CD4-positive, alpha-beta T cell treated with Interleukin-17A for 1 hour (primary cell): Measurements from ENCODE around the gene RPUSD3.
"Not testable (repeated sequence)": the region's sequence is repeated elsewhere in the genome, so short reads cannot be mapped to it uniquely, and the experiment has no call there.

Experiments used
- DNase-seq: peaks from one replicate; pipeline ENCODE4 v3.0.0-alpha.2; 2020

Gene RPUSD3

DNA sequence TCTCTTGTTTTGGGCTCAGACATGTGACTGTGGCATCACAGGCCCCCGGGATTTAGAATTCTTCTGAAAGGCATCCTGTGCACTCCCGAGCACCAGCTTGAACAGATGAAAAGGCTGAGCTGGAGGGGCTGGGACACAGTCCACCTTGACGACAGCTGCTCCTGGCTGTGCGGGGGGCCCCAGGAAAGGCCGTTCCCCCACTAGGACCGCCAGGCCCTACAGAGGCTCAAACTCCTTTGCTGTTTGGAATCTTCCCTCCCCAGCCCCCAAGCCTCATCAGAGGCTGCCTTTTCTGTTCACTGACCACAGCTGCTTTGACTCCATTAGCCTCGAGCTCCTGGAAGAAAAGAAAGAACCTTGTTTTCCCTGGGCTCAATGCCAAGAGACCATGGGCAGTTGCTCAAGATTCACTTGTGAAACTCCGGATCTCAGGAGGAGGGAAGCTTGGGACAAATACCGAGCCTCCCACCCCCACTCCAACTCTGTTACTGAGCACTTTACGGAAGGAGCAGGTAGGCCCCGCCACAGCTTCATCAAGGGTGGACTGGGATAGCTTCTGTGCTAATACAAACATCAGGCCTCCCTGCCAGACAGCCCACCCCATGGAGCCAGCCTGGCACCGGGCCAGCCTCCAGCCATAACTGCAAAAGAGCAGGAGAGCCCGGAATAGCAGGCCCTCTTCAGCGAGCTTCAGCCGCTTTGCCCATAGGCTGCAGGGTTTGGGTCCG lies 20.6 kb upstream of the RPUSD3 start:
- DNase-seq: no peak

DNA sequence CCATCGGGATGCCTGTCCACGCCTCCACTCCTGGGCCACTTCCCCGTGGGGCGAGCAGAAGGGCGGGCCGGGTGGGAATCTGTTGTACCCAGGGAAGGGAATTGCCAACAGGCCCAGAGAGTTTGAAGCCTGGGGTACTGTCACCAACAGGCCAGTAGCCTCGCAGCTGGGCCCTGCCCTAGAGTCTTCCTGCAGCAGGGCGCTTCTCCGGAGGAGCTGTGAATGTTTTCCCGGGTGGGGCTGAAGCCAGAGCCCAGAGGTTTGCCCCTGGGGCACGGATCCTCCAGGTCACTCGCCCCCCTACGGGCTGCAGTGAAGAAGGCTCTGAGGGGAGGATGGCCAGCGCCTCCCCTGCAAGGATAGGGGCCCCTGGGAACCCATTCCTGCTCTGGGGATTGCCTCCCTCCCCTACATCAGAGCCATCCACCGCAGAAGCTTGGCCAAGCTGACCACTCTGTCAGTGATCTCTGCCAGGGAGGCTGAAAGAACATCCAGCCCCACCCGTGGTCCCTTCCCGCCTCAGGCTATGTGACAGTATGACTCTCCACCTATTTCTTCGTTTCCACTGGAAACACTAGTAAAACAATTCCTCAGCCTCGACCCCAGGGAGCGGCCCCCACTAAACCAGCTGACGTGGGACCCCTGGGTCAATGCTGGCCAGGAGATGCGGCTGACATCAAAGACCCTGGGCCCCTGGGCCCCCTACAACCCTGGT lies 19.4 kb upstream of the RPUSD3 start:
- no peak for DNase-seq

DNA sequence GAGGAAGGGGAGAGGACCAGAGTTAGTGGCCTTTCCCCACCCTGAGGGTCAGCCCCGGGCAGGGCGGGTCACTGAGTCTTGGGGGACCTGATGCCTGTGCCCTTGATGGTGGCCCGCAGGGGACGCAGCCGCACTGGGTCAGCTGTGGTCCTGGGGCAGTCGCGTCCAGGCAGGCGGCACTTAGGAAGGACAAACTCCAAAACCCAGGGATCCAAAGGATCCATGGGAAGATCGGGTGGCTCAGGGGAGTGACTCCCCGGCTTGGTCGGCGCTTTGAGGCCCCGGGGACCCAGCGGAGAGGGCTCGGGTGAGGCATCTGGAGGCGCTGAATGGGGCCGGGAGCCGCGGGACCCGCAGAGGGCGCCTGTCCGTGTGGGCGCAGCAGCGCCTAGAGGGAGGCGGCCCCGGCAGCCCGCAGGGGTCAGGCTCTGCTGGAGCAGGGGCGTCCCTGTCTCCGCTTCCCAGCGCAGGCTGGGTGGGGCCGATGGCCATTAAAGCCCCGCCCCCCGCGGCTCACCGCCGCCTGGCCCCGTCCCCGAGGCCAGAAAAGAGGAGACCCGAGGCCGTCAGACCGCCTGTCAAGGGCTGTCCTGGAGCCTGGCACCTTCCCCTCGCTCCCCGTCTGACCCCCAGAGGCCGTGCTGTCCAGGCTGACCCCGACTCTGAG lies 18.7 kb upstream of the RPUSD3 start:
- DNase-seq: peak; percentile 21

DNA sequence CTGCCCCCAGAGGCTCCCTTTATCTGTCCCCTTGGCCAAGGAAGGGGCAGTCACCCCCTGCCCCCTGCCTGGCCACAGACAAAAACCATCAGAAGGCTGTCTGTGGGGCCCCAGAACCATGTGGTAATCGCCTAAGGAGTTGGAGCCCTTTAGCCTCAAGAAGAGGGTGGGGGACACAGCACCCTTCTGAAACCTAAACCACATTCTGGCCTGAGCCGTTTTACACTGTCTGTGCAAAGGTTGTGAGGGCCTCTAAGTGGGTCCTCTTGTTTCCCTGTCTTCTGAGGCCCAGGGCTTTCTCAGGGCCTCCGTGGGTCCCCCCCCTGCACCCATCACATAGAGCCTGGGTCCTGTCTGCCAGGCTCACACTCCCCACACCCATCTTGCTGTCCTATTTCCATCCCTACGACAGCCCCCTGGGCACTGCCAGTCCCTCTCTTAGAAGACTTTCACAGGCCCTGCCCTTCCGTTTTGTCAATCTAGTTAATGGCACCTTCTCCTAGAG lies 17.9 kb upstream of the RPUSD3 start:
- no peak for DNase-seq

DNA sequence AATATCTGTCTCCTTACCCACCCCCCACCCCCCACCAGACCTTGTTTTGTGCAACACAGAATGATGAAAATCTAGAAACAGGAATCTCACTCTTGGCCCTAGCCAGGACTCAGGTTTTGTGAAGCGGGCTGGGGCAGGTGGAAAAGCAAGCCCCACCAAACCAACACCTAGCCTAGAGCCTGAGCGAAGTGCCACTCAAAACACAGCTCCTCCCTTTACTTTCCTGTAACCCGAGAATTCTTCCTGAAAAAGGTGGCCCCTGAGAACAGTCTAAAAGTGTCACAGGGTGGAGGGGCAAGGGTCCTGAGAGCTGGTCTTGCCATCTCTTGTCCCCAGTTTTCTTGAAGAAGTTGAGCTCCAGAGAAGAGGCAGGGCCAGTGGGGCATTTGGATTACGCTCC lies 17.4 kb upstream of the RPUSD3 start:
- DNase-seq: no peak

DNA sequence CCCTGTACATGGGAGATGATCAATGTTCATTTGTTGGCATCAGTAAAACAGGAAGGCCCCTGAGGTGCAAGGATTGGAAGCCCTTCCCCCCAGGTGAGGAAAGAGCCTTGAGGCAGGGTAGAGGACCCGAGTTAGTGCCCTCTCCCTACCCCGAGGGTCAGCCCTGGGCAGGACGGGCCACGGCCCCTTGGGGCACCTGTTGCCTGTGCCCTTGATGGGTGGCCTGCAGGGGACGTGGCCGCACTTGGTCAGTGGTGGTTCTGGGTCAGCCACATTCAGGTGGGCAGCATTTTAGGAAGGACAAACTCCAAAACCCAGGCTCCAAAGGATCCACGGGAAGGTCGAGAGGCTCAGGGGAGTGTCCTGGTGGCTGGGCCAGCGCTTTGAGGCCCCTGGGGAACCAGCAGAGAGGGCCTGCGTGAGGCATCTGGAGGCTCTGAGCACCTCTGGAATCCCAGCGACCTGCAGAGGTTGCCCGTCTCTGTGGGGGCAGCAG lies 15.8 kb upstream of the RPUSD3 start:
- no peak for DNase-seq

DNA sequence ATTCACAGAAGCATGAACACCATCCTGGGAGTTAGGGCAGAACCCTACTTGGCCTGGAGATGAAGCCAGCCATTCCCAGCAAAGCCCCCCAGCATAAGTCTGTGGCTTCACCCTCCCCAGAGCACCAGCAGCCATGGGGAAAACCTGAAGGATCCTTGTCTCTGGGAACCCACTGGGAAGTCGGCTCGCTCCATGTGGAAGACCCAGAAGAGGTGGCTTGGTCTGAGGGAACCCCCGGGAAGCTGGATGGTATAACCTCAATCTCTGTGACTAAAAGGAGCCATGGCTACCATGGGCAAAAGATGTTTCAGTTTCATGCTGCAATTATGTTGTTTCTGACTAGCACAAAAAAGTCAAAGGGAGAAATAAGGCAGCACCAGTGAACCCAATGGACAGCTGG lies 11.8 kb upstream of the RPUSD3 start:
- no peak for DNase-seq

DNA sequence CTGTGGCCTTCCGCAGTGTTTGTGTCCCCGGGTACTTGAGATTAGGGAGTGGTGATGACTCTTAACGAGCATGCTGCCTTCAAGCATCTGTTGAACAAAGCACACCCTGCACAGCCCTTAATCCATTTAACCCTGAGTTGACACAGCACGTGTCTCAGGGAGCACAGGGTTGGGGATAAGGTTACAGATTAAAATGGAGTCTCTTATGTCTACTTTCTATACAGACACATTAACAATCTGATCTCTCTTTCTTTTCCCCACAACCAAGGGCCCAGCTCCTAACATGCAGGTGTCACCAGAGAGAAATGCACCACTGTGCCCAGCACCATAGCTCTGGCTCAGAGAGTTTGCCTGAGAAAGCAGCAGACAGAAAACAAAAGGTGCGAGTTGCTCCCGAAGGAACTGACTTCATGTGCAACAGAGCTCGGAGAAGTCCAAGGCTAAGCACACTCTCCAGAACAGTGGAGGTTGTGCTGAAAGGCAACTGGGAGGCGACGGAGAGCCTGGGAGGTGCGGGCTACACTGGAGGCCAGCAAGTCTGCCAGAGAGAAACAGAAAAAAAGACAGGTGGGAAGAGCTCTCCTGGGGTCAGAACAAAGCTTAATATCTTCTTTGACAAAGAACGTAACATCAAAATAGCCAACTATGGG lies 10.6 kb upstream of the RPUSD3 start:
- DNase-seq: not testable (repeated sequence)

DNA sequence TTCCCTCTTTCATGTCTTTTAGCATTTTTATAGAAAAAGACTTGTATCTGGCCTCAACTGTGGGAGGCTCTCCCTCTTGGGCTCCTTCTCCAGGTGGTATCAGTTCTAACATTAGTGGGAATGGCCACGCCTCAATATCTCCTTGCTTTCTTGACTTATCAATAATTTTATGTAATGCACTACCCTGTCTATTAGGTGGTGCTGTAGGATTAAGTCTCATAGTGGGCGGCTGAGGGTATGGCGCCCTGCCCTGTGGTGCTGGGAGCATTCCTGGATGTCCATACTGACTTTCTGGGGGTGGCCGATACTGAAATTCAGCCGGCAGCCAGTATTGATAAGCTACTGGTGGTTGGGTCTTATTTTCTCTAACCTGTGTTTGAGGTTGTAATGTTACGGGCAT lies 8.7 kb upstream of the RPUSD3 start:
- no peak for DNase-seq

DNA sequence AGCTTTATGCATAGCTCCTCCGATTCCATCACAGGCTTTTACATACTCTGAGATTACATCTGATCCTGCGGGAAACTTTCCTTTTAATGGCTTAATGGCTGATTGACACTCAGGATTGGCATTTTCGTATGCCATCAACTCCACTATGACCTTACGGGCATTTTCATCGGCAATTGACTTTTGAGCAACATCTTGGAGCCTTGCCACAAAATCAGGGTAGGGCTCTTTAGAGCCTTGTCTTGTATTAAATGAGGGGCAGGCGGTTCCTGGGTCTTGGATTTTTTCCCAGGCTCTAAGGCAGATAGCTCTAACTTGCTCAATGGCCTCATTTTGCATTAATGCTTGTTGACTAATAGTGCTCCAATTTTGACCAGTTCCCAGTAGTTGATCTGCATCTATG lies 8.1 kb upstream of the RPUSD3 start:
- DNase-seq: not testable (repeated sequence)

DNA sequence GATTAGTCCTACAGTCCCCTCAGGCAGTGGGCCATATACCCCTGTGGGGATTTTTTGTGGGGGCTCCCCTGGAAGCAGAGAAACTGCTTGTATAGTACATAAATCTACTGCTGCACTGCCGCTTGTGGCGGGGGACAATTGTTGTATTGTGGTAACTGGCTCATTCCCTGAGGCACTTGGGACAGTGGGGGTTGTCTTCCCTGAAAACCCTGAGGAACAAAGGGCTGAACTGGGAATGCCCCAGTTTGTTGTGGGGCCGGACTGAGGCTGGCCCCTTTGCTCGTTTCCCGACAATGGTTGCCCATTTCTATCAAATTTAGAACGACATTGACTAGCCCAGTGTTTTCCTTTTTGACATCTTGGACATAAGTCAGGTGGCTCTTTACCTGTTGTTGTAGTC lies 7.6 kb upstream of the RPUSD3 start:
- not testable (repeated sequence) for DNase-seq

DNA sequence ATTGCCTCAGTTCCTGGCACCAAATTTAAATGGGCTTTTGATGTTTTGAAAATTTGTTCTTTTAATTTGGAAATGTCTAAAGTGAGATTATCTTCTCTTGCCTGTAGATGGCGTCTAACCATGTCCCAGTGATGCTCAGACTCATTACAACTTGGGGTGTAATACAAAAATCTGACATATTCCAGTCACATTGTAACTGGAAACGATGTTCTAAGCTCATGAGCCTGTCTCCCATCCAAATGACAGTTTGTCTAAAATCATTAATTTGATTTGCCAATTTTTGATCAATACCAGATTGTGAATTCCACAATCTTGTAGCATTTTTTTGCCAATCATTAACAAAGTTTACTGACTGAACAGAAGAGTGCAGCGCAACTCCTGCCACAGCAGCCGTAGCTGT lies 5.1 kb upstream of the RPUSD3 start:
- DNase-seq: peak; percentile 64

DNA sequence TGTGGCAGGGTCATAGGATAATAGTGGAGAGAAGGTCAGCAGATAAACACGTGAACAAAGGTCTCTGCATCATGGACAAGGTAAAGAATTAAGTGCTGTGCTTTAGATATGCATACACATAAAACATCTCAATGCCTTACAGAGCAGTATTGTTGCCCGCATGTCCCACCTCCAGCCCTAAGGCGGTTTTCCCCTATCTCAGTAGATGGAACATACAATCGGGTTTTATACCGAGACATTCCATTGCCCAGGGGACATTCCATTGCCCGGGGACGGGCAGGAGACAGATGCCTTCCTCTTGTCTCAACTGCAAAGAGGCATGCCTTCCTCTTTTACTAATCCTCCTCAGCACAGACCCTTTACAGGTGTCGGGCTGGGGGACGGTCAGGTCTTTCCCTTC lies 4.1 kb upstream of the RPUSD3 start:
- DNase-seq: not testable (repeated sequence)

DNA sequence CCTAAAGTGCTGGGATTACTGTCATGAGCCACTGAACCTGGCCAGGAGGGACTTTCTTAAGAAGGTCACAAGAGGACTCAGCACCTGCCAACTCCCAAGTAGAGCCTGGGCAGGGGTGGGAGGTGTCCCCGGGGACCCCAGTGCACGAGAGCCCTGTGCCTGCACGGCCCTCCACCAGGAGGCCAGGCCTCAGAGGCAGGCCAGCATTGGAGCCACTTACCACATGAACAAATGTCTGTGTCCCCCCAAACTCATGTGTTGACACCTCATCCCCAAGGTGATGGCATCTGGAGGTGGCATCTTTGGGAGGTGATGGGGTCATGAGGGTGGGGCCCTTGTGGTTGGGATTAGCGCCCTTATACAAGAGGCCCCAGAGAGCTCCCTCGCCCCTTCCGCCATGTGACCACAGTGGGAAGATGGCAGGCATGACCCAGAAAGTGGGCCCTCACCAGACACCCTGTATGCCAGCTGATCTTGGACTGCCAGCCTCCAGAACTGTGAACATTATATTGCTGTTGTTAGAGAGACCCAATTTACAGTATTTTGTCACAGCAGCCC lies 3.2 kb upstream of the RPUSD3 start:
- DNase-seq: no peak

DNA sequence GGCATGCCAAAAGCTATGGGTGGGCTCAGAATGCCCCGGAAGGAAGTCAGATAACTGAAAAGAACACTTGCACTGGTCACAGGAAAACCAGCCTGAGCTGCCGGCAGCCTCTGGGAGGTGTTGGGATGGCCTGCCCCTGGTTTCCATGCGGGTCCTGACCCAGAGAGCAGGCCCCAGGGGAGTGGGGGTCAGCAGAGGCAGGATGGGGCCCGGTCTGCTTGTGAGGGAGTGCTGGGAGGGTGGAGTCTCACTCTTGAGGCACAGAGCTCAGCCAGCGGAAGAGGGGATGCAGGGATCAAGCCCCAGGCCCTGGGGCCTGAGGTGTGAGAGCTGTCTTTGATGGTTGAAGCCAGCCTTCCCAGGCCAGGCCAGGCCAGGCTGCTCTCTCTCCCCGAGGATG lies 2.4 kb upstream of the RPUSD3 start:
- DNase-seq: no peak

DNA sequence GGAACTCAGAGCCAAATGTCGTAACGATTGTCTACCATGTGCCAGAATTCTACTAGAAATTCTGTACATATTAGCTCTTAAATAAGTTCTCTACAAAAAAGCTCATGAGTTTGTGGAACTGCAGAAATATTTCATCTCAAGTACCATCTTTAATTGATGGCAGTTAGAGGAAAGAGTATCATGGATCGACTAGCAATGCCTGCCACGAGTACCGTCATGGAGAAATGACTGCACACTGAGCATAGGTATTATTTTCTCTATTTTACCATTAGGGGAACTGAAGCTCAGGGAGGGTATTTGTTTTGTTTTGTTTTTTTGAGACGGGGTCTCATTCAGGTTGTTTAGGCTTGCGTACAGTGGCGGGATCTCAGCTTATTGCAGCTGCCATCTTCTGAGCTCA lies 2.8 kb downstream of the RPUSD3 start:
- no peak for DNase-seq

DNA sequence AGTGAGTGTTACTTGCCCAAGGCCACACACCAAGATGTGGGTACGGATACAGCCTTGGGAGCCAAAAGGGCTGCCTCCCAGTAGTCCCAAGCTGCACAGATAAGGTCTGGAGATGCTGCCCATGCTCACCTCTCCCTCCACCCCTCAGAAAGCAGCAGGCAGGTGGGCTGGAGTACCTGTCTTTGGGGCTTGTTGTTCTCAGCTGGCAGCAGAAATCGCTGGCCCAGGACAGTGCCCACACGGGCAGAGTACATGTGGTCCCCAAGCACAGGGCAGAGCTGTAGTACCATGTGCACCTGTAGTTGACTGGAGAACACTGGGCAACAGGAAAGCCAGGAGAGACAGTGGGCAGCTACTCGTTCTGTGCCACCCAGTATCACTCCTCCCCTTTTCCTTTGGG lies 5.0 kb downstream of the RPUSD3 start:
- no peak for DNase-seq

DNA sequence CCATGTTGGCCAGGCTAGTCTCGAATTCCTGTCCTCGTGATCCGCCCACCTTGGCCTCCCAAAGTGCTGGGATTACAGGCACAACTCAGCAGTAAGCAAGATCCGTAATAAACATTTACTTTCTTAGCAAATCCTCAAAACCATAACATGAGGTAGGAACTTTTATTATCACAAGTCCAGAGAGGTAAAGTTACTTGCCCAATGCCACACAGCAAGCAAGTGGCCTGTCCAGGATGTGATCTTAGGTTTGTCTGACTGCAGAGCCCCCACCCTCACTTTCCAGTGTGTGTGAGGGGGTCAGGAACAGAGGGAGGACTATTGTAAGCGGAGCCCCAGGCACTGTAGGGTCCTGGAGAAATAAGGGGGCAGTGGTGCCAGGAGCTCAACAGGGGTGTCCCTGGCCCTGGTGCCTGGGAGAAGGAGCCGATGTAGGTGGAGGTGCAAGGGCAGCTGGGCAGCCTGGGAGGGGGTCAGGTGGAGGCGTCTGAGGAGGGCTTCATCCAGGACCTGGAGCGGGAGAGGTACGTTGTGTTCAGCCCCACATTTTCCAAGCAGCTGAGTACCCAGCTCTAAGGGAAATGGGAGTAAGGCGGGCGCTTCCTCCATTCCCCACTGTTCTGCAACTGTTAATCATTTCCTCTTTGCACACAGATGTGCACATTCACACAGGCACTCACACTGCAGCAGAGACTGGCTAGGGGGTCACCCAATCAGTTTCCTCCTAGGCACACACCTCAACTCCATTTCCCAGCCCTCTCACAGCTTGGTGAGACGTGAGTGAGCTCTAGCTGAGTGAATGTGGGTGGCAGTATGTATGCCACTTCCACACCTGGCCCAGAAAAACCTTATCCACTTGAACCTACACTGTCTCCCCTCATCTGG lies 5.9 kb downstream of the RPUSD3 start:
- DNase-seq: no peak

DNA sequence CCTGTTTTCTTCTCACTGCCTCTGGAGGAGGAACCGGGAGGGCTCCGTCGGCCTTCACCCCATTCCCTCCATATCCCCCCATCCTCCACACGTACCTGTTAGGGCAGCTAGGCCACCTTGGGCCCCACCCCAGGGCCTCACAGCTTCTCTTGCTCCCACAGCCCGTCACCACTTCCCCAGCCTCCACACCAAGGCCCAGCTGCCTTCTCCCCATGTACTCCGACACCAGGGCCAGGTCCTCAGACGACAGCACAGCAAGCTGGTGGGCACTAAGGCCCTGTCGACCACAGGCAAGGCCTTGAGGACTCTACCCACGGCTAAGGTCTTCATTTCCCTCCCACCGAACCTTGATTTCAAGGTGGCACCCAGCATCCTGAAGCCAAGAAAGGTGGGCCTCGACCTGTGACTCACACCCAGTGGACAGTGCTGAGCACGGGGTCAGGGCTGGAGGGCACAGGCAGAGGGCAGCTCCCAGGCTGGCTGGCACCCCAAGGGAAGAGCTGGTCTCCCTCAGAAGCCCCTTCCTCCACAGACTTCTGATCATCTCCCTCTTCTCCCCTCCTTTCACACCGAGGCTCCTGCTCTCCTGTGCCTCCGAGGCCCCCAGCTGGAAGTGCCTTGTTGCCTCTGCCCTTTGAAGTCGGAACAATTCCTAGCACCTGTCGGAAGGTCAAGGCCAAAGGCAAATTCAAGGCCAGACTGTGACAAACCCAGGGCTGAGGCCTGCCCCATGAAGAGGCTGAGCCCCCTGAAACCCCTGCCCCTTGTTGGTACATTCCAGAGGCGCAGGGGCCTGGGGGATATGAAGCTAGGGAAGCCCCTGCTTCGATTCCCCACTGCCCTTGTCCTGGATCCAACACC lies 9.1 kb downstream of the RPUSD3 start:
- DNase-seq: no peak

DNA sequence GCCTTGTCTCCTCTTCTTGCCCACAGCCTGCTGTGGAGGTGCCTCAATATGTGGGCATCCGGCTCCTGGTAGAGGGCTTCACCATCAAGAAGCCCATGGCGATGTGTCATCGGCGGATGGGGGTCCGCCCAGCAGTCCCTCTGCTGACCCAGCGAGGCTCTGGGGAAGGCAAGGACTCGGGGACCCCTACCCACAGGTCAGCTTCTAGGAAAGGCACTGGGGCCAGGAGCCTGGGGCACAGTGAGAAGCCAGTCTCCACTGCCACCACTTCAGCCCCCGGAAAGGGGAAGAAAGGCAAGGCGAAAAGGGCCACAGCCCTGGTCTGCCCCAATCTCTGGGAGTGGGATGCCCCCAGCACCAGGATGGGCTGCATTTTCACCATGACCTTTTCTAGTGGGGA lies 10.7 kb downstream of the RPUSD3 start:
- no peak for DNase-seq

DNA sequence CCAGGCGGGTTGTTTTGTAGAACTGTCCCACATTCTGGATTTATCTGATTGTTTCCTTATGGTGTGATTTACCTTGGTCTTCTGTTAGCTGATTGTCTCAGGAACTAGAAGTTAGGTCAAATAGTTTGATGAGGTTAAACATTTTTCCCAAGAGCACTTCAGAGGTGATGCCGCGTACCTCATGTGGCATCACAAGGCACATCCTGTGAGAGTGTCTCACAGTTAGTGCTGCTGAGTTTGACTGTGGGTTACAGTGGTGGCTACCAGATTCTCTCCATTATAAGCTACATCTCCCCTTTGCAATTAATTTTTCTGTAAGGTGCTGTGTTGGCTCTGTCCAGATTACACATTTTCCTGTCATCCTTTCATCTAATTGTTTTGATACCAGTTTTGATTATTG lies 12.6 kb downstream of the RPUSD3 start:
- DNase-seq: no peak
